ENCODE measurements around the gene MAGIX. TPM values are rescaled to one million over a fixed set of nuclear protein-coding genes. Genes with fewer than 3 reads are reported as not detected.
"Not testable (repeated sequence)": the region's sequence is repeated elsewhere in the genome, so short reads cannot be mapped to it uniquely, and the experiment has no call there.

The MAGIX gene
- 1 to 10 TPM in 1 of 2 experiments, under 1 TPM in 1; 0.99 to 1.0 TPM for total RNA-seq

DNA sequence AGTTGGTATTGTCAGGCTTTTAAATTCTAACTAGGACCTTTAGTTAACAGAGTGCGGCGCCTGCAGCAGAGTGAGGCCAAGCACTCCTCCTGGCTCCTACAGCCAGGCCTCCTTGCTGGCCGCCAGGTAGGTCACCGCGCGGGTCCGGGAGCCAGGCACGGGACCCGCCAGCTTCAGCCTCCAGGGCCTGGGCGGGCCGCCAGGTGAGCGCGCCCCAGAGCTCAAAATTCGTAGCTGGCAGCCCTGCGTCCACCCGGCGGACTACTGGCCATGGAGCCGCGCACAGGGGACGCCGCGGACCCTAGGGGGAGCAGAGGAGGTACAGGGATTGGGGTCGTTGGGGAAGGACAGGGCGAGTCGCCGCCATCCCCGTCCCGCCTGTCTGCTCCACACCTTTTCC, at the start of gene MAGIX:
Gene MAGIX, plus strand, starts transcription at position 139 of the 400 bp plus-strand sequence. Its CDS starts 132 bp downstream, at position 271.
- ChIA-PET POLR2A (no interaction called here), CTCF (no interaction called here)

DNA sequence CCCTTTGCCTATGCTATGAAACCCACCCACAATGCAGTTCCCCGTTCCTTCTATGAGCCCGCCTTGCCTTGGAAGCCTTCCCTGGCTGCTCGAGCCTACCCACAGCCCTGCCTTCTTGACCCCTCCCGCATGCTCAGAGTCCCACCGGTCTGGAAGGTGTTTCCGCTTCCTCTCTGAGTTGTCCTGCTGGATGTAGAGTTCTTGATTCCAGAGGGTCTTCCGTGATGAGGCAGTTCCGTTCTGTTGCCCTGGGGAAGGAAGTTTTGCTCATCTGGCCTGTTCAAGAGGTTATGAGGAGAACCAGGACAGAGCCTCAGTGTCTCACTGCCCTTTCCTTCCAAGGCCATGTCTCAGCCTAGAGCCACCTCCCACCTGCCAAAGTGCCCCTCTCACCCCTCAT, 46.5 kb upstream of the MAGIX start:
- CTCF ChIA-PET: no interaction called here

DNA sequence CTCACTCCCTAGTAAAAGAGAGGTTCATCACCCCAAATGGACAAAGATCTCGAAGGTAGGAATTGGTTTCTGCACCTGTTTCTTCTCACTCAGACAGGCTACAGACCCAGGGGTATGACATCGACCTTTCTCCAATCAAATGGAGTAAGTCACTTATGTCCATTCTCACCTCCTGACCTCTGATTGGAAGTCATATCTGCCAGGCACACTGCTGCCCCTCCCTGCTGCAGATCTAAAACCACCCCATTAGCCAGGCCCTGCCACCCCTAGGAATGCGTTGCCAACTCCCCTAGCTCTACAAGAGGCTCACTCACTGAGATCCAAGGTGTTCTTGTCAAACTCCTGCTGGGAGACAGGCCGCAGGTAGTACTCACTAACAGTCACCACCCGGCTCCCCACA, 45.8 kb upstream of the MAGIX start:
- CTCF ChIA-PET: no interaction called here
- POLR2A ChIA-PET: no interaction called here

More for the DNA sequence above, 46.5 kb upstream of the MAGIX start:
- POLR2A ChIA-PET: no interaction called here

DNA sequence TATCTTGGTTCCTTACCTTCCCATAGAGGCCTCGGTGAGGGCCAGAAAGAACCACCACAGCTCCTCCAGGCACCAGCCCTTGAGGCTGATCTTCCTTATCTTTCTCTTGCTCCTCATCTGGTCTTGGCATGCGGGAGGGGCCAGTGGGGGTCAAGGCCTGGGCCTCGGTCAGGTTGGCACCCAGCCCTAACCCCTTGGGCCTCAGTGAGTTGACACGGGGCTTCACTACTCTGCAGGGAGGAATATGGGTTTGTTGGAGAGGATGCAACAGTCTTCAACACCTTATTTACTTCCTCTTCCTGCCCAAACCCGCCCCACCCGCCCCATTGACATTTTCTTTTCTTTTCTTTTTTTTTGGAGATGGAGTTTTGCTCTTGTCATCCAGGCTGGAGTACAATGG, 45.0 kb upstream of the MAGIX start:
- CTCF ChIA-PET: no interaction called here

GRCh38 chrX:49120091-49120490, 42.5 kb upstream of the MAGIX start:
- POLR2A ChIA-PET: no interaction called here

More for the DNA sequence above, 45.0 kb upstream of the MAGIX start:
- POLR2A ChIA-PET: no interaction called here

DNA sequence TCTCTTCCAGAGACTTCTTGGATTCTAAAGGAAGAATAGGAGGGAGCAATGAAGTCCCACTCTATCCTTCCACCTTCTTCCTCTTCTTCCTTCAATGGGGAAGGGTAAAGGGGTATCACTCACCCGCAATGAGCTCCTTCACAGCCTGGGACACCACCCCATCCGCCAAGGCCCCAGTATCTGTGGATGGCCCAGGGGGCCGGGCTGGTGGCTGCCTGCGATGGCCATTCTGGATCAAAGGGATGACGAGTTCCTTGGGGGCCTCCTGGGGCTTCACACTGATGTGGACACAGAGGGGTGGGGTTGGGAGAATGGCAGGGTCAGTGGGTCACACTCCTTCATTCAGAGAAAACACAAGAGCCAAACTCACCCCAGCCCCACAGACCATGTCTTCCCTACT, 40.1 kb upstream of the MAGIX start:
- POLR2A ChIA-PET: no interaction called here
- CTCF ChIA-PET: interaction anchor here (1.3 kb wide), 1 partner anchor 44 kb away, joined by 3 read pairs; no protein-coding TSS in a partner anchor

More at GRCh38 chrX:49120091-49120490, 42.5 kb upstream of the MAGIX start:
- CTCF ChIA-PET: interaction anchor here (0.6 kb wide), 1 partner anchor 20 kb away, joined by 3 read pairs; no protein-coding TSS in a partner anchor

GRCh38 chrX:49127742-49128258, 34.8 kb upstream of the MAGIX start:
- POLR2A ChIA-PET, CTCF ChIA-PET: not testable (repeated sequence)

- CTCF ChIA-PET: no interaction called here
- POLR2A ChIA-PET: no interaction called here
Observed at GRCh38 chrX:49129427-49129826, 33.1 kb upstream of the MAGIX start.

- POLR2A ChIA-PET: not testable (repeated sequence)
- CTCF ChIA-PET: interaction anchor here (0.8 kb wide), 1 partner anchor 97 kb away, joined by 3 read pairs; no protein-coding TSS in a partner anchor
Observed at GRCh38 chrX:49132275-49132674, 30.3 kb upstream of the MAGIX start.

DNA sequence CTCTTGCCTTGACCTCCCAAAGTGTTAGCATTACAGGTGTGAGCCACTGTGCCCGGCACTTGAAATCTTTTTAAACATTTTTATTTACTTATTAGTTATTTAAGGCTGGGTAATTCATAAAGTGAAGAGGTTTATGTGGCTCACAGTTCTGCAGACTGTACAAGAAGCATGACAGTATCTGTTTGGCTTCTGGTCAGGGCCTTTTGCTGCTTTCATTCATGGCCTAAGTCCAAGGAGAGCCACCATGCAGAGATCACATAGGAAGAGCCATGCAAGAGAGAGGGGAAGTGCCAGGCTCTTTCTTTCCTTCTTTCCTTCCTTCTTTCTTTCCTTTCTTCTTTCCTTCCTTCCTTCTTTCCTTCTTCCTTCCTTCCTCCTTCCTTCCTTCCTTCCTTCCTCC, 28.8 kb upstream of the MAGIX start:
- POLR2A ChIA-PET: no interaction called here
- CTCF ChIA-PET: interaction anchor here (0.6 kb wide), 1 partner anchor 581 kb away, joined by 3 read pairs; no protein-coding TSS in a partner anchor

DNA sequence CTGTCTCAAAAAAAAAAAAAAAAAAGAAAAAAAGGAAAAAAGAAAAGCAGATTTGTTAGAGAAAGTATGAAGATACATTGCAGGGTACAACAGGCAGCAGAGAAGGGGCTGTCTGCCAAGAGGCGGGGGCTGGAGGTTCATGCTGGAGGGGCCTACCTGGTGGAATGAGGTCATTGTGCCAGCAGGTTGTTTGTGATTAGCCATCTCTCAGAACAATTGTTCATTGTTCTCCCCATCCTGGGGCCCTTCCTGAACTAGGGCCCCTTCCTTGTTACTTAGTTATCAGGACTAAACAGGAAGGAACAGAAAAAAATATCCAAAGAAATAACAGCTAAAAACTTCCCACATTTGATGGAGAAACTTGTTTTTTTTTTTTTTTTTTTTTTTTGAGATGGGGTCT, 25.1 kb upstream of the MAGIX start:
- CTCF ChIA-PET: interaction anchor here (1.1 kb wide), 1 partner anchor 23 kb away, joined by 3 read pairs; no protein-coding TSS in a partner anchor
- POLR2A ChIA-PET: no interaction called here

DNA sequence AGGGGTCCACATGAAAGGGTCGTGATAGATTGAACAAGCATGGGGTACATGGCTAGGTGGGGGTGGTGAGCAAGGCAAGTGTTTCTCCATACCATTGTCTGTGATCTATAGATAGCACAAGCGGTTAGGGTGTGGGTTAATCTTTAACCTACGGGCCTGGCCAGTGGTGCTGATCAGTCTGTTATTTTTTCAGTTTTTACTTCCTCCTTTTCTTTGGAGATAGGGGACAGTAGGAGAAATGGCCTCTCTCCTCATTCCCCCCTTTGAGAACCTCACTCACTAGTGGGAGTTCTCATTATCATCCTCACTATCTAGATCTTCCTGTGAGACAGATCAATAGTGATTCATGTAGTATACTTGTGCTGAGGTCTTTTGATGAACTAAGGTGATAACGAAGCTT, 22.8 kb upstream of the MAGIX start:
- ChIA-PET CTCF (no interaction called here), POLR2A (interaction anchor here (0.6 kb wide), 1 partner anchor 25 kb away, joined by 3 read pairs; no protein-coding TSS in a partner anchor)

DNA sequence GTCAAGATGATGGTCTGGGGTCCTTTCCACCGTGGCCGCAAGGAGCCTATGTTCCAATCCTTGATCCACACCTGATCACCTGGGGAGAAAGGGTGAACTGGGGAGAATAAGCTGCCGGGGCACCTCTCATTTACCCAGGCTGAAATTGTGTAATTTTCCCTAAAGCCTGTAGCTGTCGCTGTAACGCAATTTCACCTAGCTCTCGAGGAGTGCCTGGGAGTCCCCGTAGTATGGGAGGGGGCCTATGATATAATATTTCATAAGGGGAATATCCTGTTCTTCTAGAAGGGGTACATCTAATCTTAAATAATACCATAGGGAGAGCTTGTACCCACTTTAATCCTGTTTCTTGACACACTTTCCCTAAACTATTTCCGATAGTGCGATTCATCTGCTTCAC, 20.3 kb upstream of the MAGIX start:
- POLR2A ChIA-PET: not testable (repeated sequence)
- CTCF ChIA-PET: interaction anchor here (1.0 kb wide), 1 partner anchor 21 kb away, joined by 4 read pairs; no protein-coding TSS in a partner anchor

GRCh38 chrX:49143154-49143553, 19.4 kb upstream of the MAGIX start:
- CTCF ChIA-PET: interaction anchor here (1.4 kb wide), 1 partner anchor 23 kb away, joined by 3 read pairs; no protein-coding TSS in a partner anchor
- POLR2A ChIA-PET: not testable (repeated sequence)

GRCh38 chrX:49147282-49147681, 15.3 kb upstream of the MAGIX start:
- ChIA-PET CTCF (no interaction called here), POLR2A (no interaction called here)

DNA sequence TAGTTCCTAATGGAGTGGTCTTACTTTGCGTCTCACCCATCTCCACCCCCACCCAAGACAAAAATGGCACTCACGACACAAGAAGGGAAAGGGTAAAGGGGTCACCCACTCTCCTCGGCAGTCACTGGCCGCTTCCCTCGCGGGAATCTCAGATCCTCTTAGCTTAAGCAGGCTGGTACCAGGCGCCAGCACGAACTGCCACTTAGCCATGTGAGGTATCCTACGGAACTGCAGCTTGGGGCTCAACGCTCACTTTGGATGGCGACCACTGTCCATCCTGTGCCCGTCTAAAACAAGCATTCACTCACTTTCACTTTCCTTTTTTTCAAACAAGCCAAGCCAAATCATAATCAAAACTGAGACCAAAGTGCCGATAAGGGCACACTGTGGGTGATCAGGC, 14.6 kb upstream of the MAGIX start:
- CTCF ChIA-PET: no interaction called here
- POLR2A ChIA-PET: no interaction called here

DNA sequence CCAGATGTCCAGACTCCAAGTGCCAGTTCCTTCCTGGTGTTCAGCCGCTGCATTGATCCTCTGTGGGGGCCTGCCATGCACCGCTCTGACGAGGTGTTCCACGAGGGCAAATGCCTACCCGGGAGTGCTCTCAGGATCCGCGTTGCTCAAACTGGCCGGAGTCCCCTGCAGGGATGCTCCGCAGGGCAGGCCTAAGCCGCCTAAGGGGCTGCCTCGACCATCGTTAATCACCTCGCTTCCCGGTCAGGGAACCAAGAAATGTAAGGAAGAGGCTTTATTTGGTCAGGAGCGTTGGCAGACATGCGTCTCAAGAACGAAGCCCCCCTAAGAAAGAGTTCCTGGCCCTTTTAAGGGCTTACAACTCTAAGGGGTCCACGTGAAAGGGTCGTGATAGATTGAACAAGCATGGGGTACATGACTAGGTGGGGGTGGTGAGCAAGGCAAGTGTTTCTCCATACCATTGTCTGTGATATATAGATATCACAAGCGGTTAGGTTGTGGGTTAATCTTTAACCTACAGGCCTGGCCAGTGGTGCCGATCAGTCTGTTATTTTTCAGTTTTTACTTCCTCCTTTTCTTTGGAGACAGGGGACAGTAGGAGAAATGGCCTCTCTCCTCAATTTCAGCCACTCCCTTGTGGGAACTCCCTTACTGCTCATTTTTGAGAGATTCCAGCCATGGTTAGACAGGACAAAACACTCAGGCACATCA, 14.0 kb upstream of the MAGIX start:
- POLR2A ChIA-PET, CTCF ChIA-PET: not testable (repeated sequence)

DNA sequence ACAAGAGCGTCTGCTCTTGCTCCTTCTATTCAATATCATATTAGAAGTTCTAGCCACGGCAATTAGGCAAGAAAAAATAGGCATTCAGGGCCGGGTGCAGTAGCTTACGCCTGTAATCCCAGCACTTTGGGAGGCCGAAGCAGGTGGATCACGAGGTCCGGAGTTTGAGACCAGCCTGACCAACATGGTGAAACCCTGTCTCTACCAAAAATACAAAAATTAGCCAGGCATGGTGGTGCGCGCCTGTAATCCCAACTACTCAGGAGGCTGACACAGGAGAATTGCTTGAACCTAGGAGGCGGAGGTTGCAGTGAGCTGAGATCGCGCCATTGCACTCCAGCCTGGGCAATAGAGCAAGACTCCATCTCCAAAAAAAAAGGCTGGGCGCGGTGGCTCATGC, 13.3 kb upstream of the MAGIX start:
- CTCF ChIA-PET, POLR2A ChIA-PET: not testable (repeated sequence)

- ChIA-PET POLR2A (no interaction called here), CTCF (interaction anchor here (0.7 kb wide), 1 partner anchor 725 kb away, joined by 3 read pairs; no protein-coding TSS in a partner anchor)
Observed at GRCh38 chrX:49153467-49153866, 9.1 kb upstream of the MAGIX start.

DNA sequence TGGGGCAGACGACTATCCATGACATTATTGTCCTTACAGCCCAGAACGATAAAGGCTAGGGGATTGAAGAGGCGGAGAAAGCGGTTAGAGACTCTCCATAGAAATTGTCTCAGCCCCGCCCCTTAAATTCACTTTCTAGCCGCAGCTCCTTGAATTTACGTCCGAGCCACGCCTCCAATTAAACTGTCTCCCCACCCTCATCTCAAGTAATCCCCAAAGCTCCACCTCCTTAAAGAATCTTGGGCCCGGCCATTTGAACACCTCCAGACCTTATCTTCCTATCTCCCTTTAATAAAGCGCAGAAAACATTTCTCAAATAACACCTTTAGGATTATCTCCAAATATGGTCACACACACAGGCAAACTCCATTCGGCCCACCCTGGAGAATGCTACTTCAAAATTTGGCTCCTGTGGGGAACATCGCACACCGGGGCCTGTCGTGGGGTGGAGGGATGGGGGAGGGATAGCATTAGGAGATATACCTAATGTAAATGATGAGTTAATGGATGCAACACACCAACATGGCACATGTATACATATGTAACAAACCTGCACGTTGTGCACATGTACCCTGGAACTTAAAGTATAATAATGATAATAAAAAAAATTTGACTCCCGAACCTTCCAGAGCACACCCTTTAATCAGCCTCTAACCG, 7.2 kb upstream of the MAGIX start:
- ChIA-PET POLR2A (interaction anchor here (0.6 to 1.4 kb wide), 3 partner anchors 11 to 29 kb away, joined by 3 to 5 read pairs (median 4); partner anchors contain the start of gene PLP2), CTCF (interaction anchor here (0.6 to 2.1 kb wide), 8 partner anchors 9 to 100 kb away, joined by 3 to 7 read pairs (median 4); partner anchors contain the start of gene PLP2)
